BJ (cell line): ENCODE results near the gene NR1H3. TPM values are rescaled to one million over a fixed set of nuclear protein-coding genes. Genes with fewer than 3 reads are reported as not detected.

Source experiments
- CTCF ChIA-PET: fragments of 350-600 bp; formaldehyde crosslinking; extraction: SDS; loops from one replicate; lab custom pipeline; 2021; ENCODE audit warnings: antibody characterized with exemption, inconsistent platforms; lab: Yijun Ruan, JAX
- POLR2A ChIA-PET: fragments of 300-600 bp; sonication (Branson Sonifier 250); formaldehyde crosslinking; extraction: SDS; loops from one replicate; lab custom pipeline; 2021; ENCODE audit warnings: antibody characterized with exemption; lab: Charles Lee
- DNase-seq: peaks from one replicate; pipeline ENCODE4 v3.0.0-alpha.2; 2011; ENCODE audit warnings: low read depth
- H3K27me3 ChIP-seq: 2 replicates; pipeline ENCODE4 v1.6.0; 2011; ENCODE audit warnings: low read length; ENCODE audit not compliant: control insufficient read depth, insufficient read depth
- H3K36me3 ChIP-seq: 2 replicates; pipeline ENCODE4 v1.5.1; 2011; ENCODE audit warnings: low read length; ENCODE audit not compliant: control insufficient read depth, insufficient read depth
- H3K4me3 ChIP-seq: 2 replicates; pipeline ENCODE4 v1.5.1; 2011; ENCODE audit warnings: low read depth, mild to moderate bottlenecking, control low read depth, low read length
- CTCF ChIP-seq: IDR thresholded peaks from 2 replicates; pipeline ENCODE4 v1.5.1; 2011; ENCODE audit warnings: low read depth, mild to moderate bottlenecking, control low read depth, inconsistent platforms, low read length, moderate library complexity; ENCODE audit not compliant: insufficient read depth
- polyA plus RNA-seq: library from polyadenylated mRNA; depleted of rRNA; stranded (reverse); fragments of >200 nt; gene quantifications from 2 replicates; pipeline ENCODE4 v1.2.3, GENCODE V29; 2011

Gene NR1H3
- polyA plus RNA-seq, 1 experiment: 25.9 TPM

DNA sequence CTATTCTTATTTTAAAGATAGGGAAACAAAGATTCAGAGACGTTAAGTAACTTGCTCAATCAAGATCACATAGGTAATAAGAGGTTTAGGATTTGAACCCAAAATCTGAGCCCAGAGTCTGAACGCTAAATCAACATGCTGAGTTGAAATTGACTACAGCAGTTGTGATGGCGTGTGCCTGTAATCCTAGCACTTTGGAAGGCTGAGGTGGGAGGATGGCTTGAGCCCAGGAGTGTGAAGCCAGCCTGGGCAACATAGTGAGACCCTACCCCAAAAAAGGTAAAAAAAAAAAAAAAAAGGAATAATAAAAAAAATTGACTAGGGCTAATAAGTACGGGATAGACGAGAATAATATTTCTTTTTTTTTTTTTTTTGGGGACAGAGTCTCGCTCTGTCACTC, 1.4 kb upstream of the NR1H3 start:
- no peak overlapping the region for H3K4me3 ChIP-seq
- no peaks in the 10 kb centered on the region for H3K27me3 ChIP-seq
- DNase-seq: no peak
- CTCF ChIA-PET: interaction anchor here (4.3 to 5.8 kb wide), 2 partner anchors 7 to 77 kb away, joined by 32 to 55 read pairs; partner anchors contain the start of genes ACP2 and ARFGAP2
- H3K36me3 ChIP-seq: no peaks in the 10 kb centered on the region
- POLR2A ChIA-PET: interaction anchor here (1.3 kb wide), 1 partner anchor 7 kb away, joined by 4 read pairs; the partner anchor contains the start of gene ACP2
- TF ChIP-seq CTCF: no peak

DNA sequence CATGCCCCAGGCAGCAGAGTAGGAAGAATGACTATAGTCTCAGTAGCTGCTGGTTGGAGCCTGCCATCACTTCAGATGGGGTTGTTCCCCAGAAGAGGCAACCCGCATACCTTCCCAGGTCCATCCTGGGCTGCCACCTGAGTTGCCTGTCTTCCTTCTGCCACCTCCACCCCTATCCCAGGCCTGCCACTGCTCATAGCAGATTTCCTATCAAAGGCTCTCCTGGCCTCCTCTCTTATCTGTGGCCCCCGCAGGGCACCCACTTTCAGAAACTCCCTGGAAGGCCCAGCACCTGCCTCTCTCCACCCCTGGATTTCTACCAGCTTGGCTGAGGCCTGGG, 649 bp upstream of the NR1H3 start:
- CTCF ChIA-PET: interaction anchor here (0.9 to 5.8 kb wide), 11 partner anchors 8 to 196 kb away, joined by 3 to 55 read pairs (median 4); partner anchors contain the start of genes ACP2 and ARFGAP2
- POLR2A ChIA-PET: interaction anchor here (0.6 to 1.3 kb wide), 2 partner anchors 8 to 80 kb away, joined by 3 to 4 read pairs; partner anchors contain the start of gene ACP2
- H3K36me3 ChIP-seq: no peaks in the 10 kb centered on the region
- TF ChIP-seq CTCF: no peak
- peak overlapping the region; percentile 32; the same call in 1 of the 2 replicates for H3K4me3 ChIP-seq
- no peak for DNase-seq
- no peaks in the 10 kb centered on the region for H3K27me3 ChIP-seq

DNA sequence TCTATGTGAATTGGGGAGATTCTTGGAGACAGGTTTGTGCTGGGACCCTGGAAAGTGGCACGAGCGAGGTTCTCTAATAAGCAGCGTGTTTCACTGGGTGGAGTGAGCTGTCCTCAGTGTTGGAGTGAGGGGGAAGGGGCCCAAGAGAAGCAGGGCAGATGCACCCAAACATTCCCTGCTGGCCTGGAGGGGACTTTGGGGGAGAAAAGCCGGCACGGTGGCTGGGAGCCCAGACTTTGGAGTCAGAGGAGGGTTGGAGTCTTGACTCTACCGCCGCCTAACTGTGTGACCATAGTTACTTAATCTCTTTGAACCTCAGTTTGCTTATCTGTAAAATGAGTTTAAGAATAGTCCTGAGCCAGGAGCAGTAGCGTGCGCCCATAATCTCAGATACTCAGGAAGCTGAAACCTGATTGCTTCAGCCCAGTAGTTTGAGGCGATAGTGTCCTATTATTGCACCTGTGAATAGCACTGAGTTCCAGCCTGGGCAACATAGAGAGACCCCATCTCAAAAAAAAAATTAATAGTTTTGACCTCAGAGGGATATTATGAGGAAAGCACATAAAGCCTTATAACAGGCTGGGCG, 614 bp downstream of the NR1H3 start:
- no peak for DNase-seq
- peak overlapping the region; percentile 32 for H3K4me3 ChIP-seq
- ChIA-PET POLR2A (no interaction called here), CTCF (interaction anchor here (0.8 to 5.8 kb wide), 19 partner anchors 9 to 195 kb away, joined by 3 to 55 read pairs (median 5); partner anchors contain the start of genes ACP2, ARFGAP2 and DDB2)
- no peaks in the 10 kb centered on the region for H3K36me3 ChIP-seq
- no peak for TF ChIP-seq CTCF
- no peaks in the 10 kb centered on the region for H3K27me3 ChIP-seq

DNA sequence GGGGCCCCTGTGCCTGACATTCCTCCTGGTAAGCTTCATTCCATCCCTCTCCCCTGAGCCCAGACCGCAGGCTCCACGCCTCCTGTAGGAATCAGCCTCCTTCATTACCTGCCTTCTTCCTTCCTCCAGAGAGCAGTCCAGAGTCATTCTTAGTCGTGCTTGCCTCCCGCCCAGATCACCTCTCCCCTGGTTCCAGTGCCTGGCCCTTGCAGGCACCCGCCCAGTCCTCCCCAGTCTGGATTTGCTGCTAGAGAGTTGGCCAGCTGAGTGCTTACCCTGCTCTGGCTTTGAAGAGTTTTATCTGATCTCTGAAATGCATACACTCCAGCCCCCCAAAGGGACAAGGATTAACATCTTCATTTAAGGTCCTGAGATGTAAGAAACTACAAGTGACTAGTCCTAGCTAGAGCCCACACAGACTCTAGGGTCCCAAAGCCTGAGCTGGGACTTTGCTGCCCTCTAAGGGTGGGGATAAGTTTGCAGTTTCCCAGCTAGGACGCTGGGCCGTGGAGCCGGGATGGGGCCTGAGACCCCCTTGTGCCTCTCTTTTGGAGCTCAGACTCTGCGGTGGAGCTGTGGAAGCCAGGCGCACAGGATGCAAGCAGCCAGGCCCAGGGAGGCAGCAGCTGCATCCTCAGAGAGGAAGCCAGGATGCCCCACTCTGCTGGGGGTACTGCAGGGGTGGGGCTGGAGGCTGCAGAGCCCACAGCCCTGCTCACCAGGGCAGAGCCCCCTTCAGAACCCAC, 1.6 kb downstream of the NR1H3 start:
- Histone ChIP-seq H3K4me3 (no peak overlapping the region), H3K27me3 (no peaks in the 10 kb centered on the region), H3K36me3 (no peaks in the 10 kb centered on the region)
- DNase-seq: no peak
- TF ChIP-seq CTCF: peak; percentile 80
- ChIA-PET POLR2A (interaction anchor here (0.6 kb wide), 1 partner anchor 45 kb away, joined by 10 read pairs; no protein-coding TSS in a partner anchor), CTCF (interaction anchor here (0.7 to 5.8 kb wide), 21 partner anchors 10 to 153 kb away, joined by 3 to 55 read pairs (median 5); partner anchors contain the start of genes ACP2, ARFGAP2 and DDB2)

GRCh38 chr11:47260366-47260765, 2.6 kb downstream of the NR1H3 start:
- no peak for DNase-seq
- ChIA-PET CTCF (interaction anchor here (1.1 to 5.8 kb wide), 14 partner anchors 10 to 152 kb away, joined by 3 to 55 read pairs (median 5); partner anchors contain the start of genes ACP2 and ARFGAP2), POLR2A (no interaction called here)
- H3K27me3 ChIP-seq: no peaks in the 10 kb centered on the region
- no peaks in the 10 kb centered on the region for H3K36me3 ChIP-seq
- no peak for TF ChIP-seq CTCF
- no peak overlapping the region for H3K4me3 ChIP-seq
